PC-3 (cell line): ENCODE measurements around the gene MACROD1. TPM values are rescaled to one million over a fixed set of nuclear protein-coding genes. Genes with fewer than 3 reads are reported as not detected.

Source experiments
- ATAC-seq: fragments of 200-7000 bp; cut with Tn5 transposase; 2 replicates; pipeline ENCODE4 v1.9.1; 2020; ENCODE audit warnings: mild to moderate bottlenecking, moderate library complexity
- BruUV-seq: library from RNA; stranded (reverse); fragments of 400-500 nt; replicated peaks from 2 replicates; lab custom pipeline; 2021; lab: Mats Ljungman, UMichigan
- CTCF ChIA-PET: fragments of 300-600 bp; sonication (Branson Sonifier 250); formaldehyde crosslinking; loops from one replicate; lab custom pipeline; 2022; ENCODE audit warnings: antibody characterized with exemption; lab: Charles Lee
- POLR2A ChIA-PET: fragments of 300-600 bp; sonication (Branson Sonifier 250); formaldehyde crosslinking; loops from one replicate; lab custom pipeline; 2022; ENCODE audit warnings: antibody characterized with exemption; ENCODE audit not compliant: unreplicated experiment; lab: Charles Lee
- DNase-seq: peaks from one replicate; pipeline ENCODE4 v3.0.0-alpha.2; 2015
- H2AFZ ChIP-seq: fragments of 300-600 bp; sonication (generic); 2 replicates; pipeline ENCODE4 v1.6.0; 2016; ENCODE audit warnings: antibody characterized with exemption, low read length
- H3F3A ChIP-seq: fragments of 300-600 bp; sonication (generic); one replicate; pipeline ENCODE4 v1.6.0; 2017; ENCODE audit warnings: antibody characterized with exemption, low read length, control low read depth, mild to moderate bottlenecking; ENCODE audit not compliant: unreplicated experiment
- H3K27ac ChIP-seq: fragments of 300-600 bp; sonication (generic); 2 replicates; pipeline ENCODE4 v1.5.1; 2016; ENCODE audit warnings: mild to moderate bottlenecking, low read length
- H3K27me3 ChIP-seq: fragments of 300-600 bp; sonication (generic); 2 replicates; pipeline ENCODE4 v1.6.1; 2016; ENCODE audit warnings: low read length, mixed read lengths
- H3K36me3 ChIP-seq: fragments of 300-600 bp; sonication (generic); 2 replicates; pipeline ENCODE4 v1.6.1; 2016; ENCODE audit warnings: low read depth, mixed run types, low read length, mixed read lengths
- H3K4me1 ChIP-seq: fragments of 300-600 bp; sonication (generic); 2 replicates; pipeline ENCODE4 v1.5.1; 2016; ENCODE audit warnings: low read length; ENCODE audit not compliant: insufficient read depth
- H3K4me2 ChIP-seq: fragments of 300-600 bp; sonication (generic); 2 replicates; pipeline ENCODE4 v1.6.0; 2016; ENCODE audit warnings: low read length
- H3K4me3 ChIP-seq: fragments of 300-600 bp; sonication (generic); 2 replicates; pipeline ENCODE4 v1.5.1; 2016; ENCODE audit warnings: mild to moderate bottlenecking, low read length, mixed read lengths
- H3K79me2 ChIP-seq: fragments of 300-600 bp; sonication (generic); 2 replicates; pipeline ENCODE4 v1.6.1; 2017; ENCODE audit warnings: low read length, mixed read lengths
- H3K9ac ChIP-seq: fragments of 300-600 bp; sonication (generic); 2 replicates; pipeline ENCODE4 v1.6.0; 2016; ENCODE audit warnings: mild to moderate bottlenecking, low read length
- H3K9me2 ChIP-seq: fragments of 300-600 bp; sonication (generic); replicated peaks from 2 replicates; pipeline ENCODE4 v1.6.1; 2016; ENCODE audit warnings: mixed run types, low read length, mixed read lengths
- H3K9me3 ChIP-seq: fragments of 300-600 bp; sonication (generic); 2 replicates; pipeline ENCODE4 v1.6.1; 2016; ENCODE audit warnings: low read length, mixed read lengths
- H4K20me1 ChIP-seq: fragments of 300-600 bp; sonication (generic); 2 replicates; pipeline ENCODE4 v1.6.1; 2016; ENCODE audit warnings: low read length, mixed read lengths
- EZH2 ChIP-seq: fragments of 300-600 bp; sonication (generic); IDR thresholded peaks from one replicate; pipeline ENCODE4 v1.6.1; 2017; ENCODE audit warnings: antibody characterized with exemption, mild to moderate bottlenecking, low read length; ENCODE audit not compliant: unreplicated experiment
- EZH2phosphoT487 ChIP-seq: fragments of 300-600 bp; sonication (generic); IDR thresholded peaks from 2 replicates; pipeline ENCODE4 v1.6.1; 2018; ENCODE audit warnings: mild to moderate bottlenecking, antibody characterized with exemption, low read length, borderline replicate concordance
- intact Hi-C: fragments of 100-400 bp; cut with micrococcal nuclease; formaldehyde crosslinking; loops from 2 replicates; pipeline ENCODE4 v1.9.0; 2023
- total RNA-seq: library from RNA; depleted of rRNA; stranded (reverse); fragments of >200 nt; gene quantifications from 2 replicates; pipeline ENCODE4 v1.2.3, GENCODE V29; 2014
- TF ChIP-seq, protein P1 (sequence below): fragments of 300-600 bp; sonication (generic); conservative IDR thresholded peaks from 2 replicates; pipeline ENCODE4 v1.5.1; 2017; ENCODE audit warnings: antibody characterized with exemption, low read depth, mild to moderate bottlenecking, low read length

MACROD1 gene
- total RNA-seq, 1 experiment from 2014 or later = 71.4 TPM

DNA sequence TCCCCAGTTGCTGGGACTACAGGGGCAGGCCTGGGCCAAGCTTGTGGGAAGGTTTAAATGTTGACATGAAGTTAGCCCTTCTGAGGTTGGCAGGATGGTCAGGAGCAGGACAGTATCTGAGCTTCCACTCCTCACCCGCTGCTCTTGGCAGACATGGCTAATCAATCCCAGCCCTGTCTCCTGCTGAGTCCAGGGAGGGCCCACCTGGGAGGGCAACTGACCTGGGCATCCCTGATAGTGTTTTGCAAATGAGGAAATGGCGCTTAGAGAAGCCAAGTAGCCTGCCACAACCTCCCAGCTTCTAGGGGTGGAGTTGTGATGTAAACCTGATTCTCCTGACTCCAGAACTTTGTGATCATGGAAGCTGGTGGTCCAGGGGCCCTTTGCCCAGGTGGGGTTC, 113.5 kb downstream of the MACROD1 start:
- TF ChIP-seq EZH2phosphoT487 (no peak), EZH2 (no peak)
- TF ChIP-seq, protein P1, sequence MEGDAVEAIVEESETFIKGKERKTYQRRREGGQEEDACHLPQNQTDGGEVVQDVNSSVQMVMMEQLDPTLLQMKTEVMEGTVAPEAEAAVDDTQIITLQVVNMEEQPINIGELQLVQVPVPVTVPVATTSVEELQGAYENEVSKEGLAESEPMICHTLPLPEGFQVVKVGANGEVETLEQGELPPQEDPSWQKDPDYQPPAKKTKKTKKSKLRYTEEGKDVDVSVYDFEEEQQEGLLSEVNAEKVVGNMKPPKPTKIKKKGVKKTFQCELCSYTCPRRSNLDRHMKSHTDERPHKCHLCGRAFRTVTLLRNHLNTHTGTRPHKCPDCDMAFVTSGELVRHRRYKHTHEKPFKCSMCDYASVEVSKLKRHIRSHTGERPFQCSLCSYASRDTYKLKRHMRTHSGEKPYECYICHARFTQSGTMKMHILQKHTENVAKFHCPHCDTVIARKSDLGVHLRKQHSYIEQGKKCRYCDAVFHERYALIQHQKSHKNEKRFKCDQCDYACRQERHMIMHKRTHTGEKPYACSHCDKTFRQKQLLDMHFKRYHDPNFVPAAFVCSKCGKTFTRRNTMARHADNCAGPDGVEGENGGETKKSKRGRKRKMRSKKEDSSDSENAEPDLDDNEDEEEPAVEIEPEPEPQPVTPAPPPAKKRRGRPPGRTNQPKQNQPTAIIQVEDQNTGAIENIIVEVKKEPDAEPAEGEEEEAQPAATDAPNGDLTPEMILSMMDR = no peak
- Histone ChIP-seq H3K27me3 (no peaks in the 10 kb centered on the region), H3F3A (no peaks in the 10 kb centered on the region), H3K79me2 (no peaks in the 10 kb centered on the region), H3K4me3 (no peak overlapping the region), H3K9me3 (no peaks in the 10 kb centered on the region), H3K4me1 (no peaks in the 10 kb centered on the region), H3K27ac (no peak overlapping the region), H3K9ac (no peak overlapping the region), H3K4me2 (no peak overlapping the region), H4K20me1 (no peaks in the 10 kb centered on the region), H3K36me3 (no peaks in the 10 kb centered on the region), H2AFZ (no peak overlapping the region), H3K9me2 (no peaks in the 10 kb centered on the region)
- intact Hi-C loops = no loop called here
- ATAC-seq (no peak), DNase-seq (no peak)
- BruUV-seq = no TSS peak
- ChIA-PET CTCF (no interaction called here), POLR2A (no interaction called here)

DNA sequence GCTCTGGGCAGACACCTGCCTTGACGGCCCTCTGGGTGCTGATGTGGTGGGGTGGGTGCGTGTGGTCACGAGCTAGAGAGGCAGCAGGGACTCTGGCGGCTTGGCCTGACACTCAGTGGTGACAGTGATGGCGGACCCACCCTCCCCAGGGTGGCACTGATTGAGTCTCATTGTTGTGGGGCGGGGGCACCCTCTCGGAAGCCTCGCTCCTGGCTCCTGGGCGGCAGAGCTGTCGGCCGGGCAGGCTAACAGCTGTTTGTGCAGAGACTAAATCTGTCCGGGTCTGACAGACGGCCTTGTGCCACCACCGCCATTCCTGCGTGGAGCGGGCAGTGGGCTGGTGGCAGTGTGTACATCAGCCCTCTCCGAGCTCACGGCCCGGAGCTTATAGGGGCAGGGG, 114.6 kb downstream of the MACROD1 start:
- no peak overlapping the region for H3K4me2 ChIP-seq
- no peaks in the 10 kb centered on the region for H3K36me3 ChIP-seq
- DNase-seq (no peak), ATAC-seq (no peak)
- no TSS peak for BruUV-seq
- no peaks in the 10 kb centered on the region for H4K20me1 ChIP-seq
- no peaks in the 10 kb centered on the region for H3K79me2 ChIP-seq
- H3K4me3 ChIP-seq = no peak overlapping the region
- TF ChIP-seq, protein P1 = no peak
- TF ChIP-seq EZH2phosphoT487 (no peak), EZH2 (no peak)
- H2AFZ ChIP-seq = no peak overlapping the region
- H3K9me3 ChIP-seq = no peaks in the 10 kb centered on the region
- no peaks in the 10 kb centered on the region for H3K4me1 ChIP-seq
- no peak overlapping the region for H3K27ac ChIP-seq
- H3K27me3 ChIP-seq = no peaks in the 10 kb centered on the region
- intact Hi-C loops = no loop called here
- no peak overlapping the region for H3K9ac ChIP-seq
- ChIA-PET POLR2A (no interaction called here), CTCF (no interaction called here)
- no peaks in the 10 kb centered on the region for H3F3A ChIP-seq
- H3K9me2 ChIP-seq = no peaks in the 10 kb centered on the region

DNA sequence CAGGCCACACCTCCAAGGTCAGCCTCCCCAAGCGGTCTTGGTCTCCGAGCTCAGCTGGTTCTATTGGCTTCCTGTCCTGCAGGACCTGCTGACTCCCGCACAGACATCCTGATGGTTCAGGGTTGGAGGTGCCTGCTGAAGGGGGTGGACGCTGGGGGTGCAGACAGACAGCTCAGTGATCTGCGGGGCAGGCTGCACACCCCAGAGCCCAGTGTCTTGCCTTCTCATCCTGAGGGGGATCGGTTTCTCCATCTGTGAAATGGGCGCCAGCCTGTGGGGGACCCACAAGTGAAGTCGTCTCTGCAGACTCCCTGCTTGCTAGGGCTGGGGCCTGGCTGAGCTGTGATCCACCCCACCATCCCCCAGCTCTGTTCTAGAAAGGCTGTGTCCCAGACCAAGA, 116.4 kb downstream of the MACROD1 start:
- no peak overlapping the region for H3K27ac ChIP-seq
- no peak overlapping the region for H3K9ac ChIP-seq
- no peaks in the 10 kb centered on the region for H3F3A ChIP-seq
- no peaks in the 10 kb centered on the region for H3K9me2 ChIP-seq
- ChIA-PET POLR2A (no interaction called here), CTCF (no interaction called here)
- H3K4me1 ChIP-seq = no peaks in the 10 kb centered on the region
- intact Hi-C loops = no loop called here
- no peaks in the 10 kb centered on the region for H3K9me3 ChIP-seq
- ATAC-seq (no peak), DNase-seq (no peak)
- no peaks in the 10 kb centered on the region for H3K79me2 ChIP-seq
- H2AFZ ChIP-seq = no peak overlapping the region
- no peak for TF ChIP-seq EZH2
- TF ChIP-seq, protein P1 = no peak
- no peak for TF ChIP-seq EZH2phosphoT487
- no peaks in the 10 kb centered on the region for H3K27me3 ChIP-seq
- BruUV-seq = no TSS peak
- no peak overlapping the region for H3K4me3 ChIP-seq
- H3K36me3 ChIP-seq = no peaks in the 10 kb centered on the region
- no peaks in the 10 kb centered on the region for H4K20me1 ChIP-seq
- no peak overlapping the region for H3K4me2 ChIP-seq
